Endothelial cell of hepatic sinusoid (primary cell): ENCODE data around the gene BMP8A.

Experiments used
- in situ Hi-C: cut with HindIII; loops from 2 replicates; pipeline ENCODE4 v1.10.0; 2017; ENCODE audit warnings: low sequenced_read_pairs

BMP8A gene

GRCh38 chr1:39564941-39565340 lies 73.5 kb downstream of the BMP8A start:
- in situ Hi-C loops, result no loop called here

GRCh38 chr1:39566441-39567137 lies 75.2 kb downstream of the BMP8A start:
- in situ Hi-C loops, result no loop called here

- in situ Hi-C loops, result no loop called here
Measured at GRCh38 chr1:39567302-39567701, 75.9 kb downstream of the BMP8A start.

- in situ Hi-C loops, result no loop called here
Measured at GRCh38 chr1:39568208-39568607, 76.8 kb downstream of the BMP8A start.

- in situ Hi-C loops, result no loop called here
Measured at GRCh38 chr1:39569034-39569433, 77.6 kb downstream of the BMP8A start.

- in situ Hi-C loops, result no loop called here
Measured at GRCh38 chr1:39570477-39571177, 79.2 kb downstream of the BMP8A start.

- in situ Hi-C loops, result no loop called here
Measured at GRCh38 chr1:39571178-39571483, 79.7 kb downstream of the BMP8A start.

GRCh38 chr1:39572379-39573096 lies 81.1 kb downstream of the BMP8A start:
- in situ Hi-C loops, result no loop called here

GRCh38 chr1:39573097-39573465 lies 81.6 kb downstream of the BMP8A start:
- in situ Hi-C loops, result no loop called here

- in situ Hi-C loops, result no loop called here
Measured at GRCh38 chr1:39573736-39574624, 82.5 kb downstream of the BMP8A start.

GRCh38 chr1:39574646-39575045 lies 83.2 kb downstream of the BMP8A start:
- in situ Hi-C loops, result no loop called here
